ENCODE data around the gene KMT2C.

KMT2C gene

GRCh38 chr7:152115021-152115718 is 320.6 kb downstream of the KMT2C start:
- no peak overlapping the region for H3K4me3 ChIP-seq (ENCODE audit: low read length)
- no peaks in the 10 kb centered on the region for H3K4me1 ChIP-seq (ENCODE audit: insufficient read depth, low read length)
- H3K36me3 ChIP-seq (ENCODE audit: insufficient read depth, low read length) = peaks cover 57% of the 10 kb centered on the region
- H3K9me3 ChIP-seq (ENCODE audit: low read length) = peaks cover 4% of the 10 kb centered on the region
- H2AFZ ChIP-seq (ENCODE audit: low read depth, low read length) = no peak overlapping the region
- no peaks in the 10 kb centered on the region for H3K27me3 ChIP-seq (ENCODE audit: insufficient read depth, low read length)

DNA sequence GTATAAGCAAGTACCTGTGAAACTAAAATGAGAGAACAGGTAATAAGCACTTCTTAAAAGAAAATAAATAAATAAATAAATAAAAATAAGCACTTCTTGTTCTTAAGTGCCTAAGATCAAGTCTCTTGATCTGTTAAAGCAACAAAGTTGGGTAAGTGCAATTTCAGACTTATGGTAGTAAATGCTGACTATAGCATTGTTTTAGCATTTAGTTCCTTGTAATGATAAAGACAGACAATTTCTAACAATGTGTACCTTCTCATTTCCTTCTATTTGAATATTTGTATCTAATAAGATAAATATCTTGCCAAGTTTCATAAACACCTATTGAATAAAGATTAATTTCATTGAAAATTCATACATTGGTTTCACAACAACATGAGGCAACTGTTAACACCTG is 323.0 kb downstream of the KMT2C start:
- Histone ChIP-seq H3K36me3 (ENCODE audit: insufficient read depth, low read length) (peaks cover 46% of the 10 kb centered on the region), H3K27me3 (ENCODE audit: insufficient read depth, low read length) (no peaks in the 10 kb centered on the region), H2AFZ (ENCODE audit: low read depth, low read length) (no peak overlapping the region), H3K4me3 (ENCODE audit: low read length) (no peak overlapping the region), H3K9me3 (ENCODE audit: low read length) (peaks cover 4% of the 10 kb centered on the region), H3K4me1 (ENCODE audit: insufficient read depth, low read length) (no peaks in the 10 kb centered on the region)

- H3K9me3 ChIP-seq (ENCODE audit: low read length) = no peaks in the 10 kb centered on the region
- no peak overlapping the region for H3K4me3 ChIP-seq (ENCODE audit: low read length)
- no peak overlapping the region for H2AFZ ChIP-seq (ENCODE audit: low read depth, low read length)
- peaks cover 32% of the 10 kb centered on the region for H3K36me3 ChIP-seq (ENCODE audit: insufficient read depth, low read length)
- H3K27me3 ChIP-seq (ENCODE audit: insufficient read depth, low read length) = no peaks in the 10 kb centered on the region
- no peaks in the 10 kb centered on the region for H3K4me1 ChIP-seq (ENCODE audit: insufficient read depth, low read length)
Measured at GRCh38 chr7:152108359-152108758, 327.4 kb downstream of the KMT2C start.

- Histone ChIP-seq H3K36me3 (ENCODE audit: insufficient read depth, low read length) (peaks cover 32% of the 10 kb centered on the region), H3K4me1 (ENCODE audit: insufficient read depth, low read length) (no peaks in the 10 kb centered on the region), H3K9me3 (ENCODE audit: low read length) (no peaks in the 10 kb centered on the region), H3K27me3 (ENCODE audit: insufficient read depth, low read length) (no peaks in the 10 kb centered on the region), H2AFZ (ENCODE audit: low read depth, low read length) (no peak overlapping the region), H3K4me3 (ENCODE audit: low read length) (no peak overlapping the region)
Measured at GRCh38 chr7:152107945-152108344, 327.9 kb downstream of the KMT2C start.

DNA sequence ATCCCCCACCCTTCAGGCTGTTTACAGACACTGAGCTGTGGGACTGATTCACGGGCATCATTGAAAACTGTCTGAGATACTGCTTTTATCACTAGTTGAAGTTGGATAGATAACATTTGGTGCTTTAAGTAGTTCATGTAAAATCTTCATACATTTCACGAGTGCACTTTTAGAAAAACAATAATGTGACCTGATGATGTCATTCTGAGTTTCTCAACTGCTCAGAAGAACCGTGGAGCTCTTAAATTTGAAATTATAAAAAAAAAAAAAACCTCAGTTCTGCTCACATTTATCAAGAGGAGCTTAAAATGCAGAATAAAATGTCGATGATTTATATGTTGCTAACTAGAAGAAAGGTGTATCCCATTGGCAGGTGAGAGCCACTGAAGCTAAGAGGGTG is 328.8 kb downstream of the KMT2C start:
- peaks cover 36% of the 10 kb centered on the region for H3K36me3 ChIP-seq (ENCODE audit: insufficient read depth, low read length)
- no peaks in the 10 kb centered on the region for H3K4me1 ChIP-seq (ENCODE audit: insufficient read depth, low read length)
- H3K9me3 ChIP-seq (ENCODE audit: low read length) = no peaks in the 10 kb centered on the region
- no peaks in the 10 kb centered on the region for H3K27me3 ChIP-seq (ENCODE audit: insufficient read depth, low read length)
- no peak overlapping the region for H2AFZ ChIP-seq (ENCODE audit: low read depth, low read length)
- no peak overlapping the region for H3K4me3 ChIP-seq (ENCODE audit: low read length)

DNA sequence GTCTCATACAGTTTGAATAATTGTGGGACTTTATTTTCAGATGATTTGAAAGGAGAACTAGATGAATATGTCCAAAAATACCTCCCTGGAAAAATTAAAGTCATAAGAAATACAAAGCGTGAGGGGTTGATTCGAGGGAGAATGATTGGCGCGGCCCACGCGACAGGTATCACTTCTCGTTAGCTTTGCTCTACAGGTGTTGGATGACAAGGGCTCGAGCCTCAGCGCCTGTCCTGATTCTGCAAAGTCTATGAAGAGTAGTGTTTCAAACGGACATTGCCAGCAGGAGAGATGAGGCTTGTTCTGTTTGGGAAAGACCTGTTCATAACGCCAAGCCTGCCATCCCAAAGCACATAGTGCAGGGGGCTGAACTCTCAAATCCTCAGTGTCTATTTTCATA is 330.6 kb downstream of the KMT2C start:
- H3K36me3 ChIP-seq (ENCODE audit: insufficient read depth, low read length) = peaks cover 34% of the 10 kb centered on the region

GRCh38 chr7:152103691-152104090 is 332.1 kb downstream of the KMT2C start:
- Histone ChIP-seq H2AFZ (ENCODE audit: low read depth, low read length) (no peak overlapping the region), H3K27me3 (ENCODE audit: insufficient read depth, low read length) (no peaks in the 10 kb centered on the region), H3K9me3 (ENCODE audit: low read length) (no peaks in the 10 kb centered on the region), H3K36me3 (ENCODE audit: insufficient read depth, low read length) (peaks cover 30% of the 10 kb centered on the region), H3K4me1 (ENCODE audit: insufficient read depth, low read length) (no peaks in the 10 kb centered on the region), H3K4me3 (ENCODE audit: low read length) (no peak overlapping the region)

More for the DNA sequence above, 330.6 kb downstream of the KMT2C start:
- H2AFZ ChIP-seq (ENCODE audit: low read depth, low read length) = no peak overlapping the region
- H3K9me3 ChIP-seq (ENCODE audit: low read length) = no peaks in the 10 kb centered on the region
- no peaks in the 10 kb centered on the region for H3K4me1 ChIP-seq (ENCODE audit: insufficient read depth, low read length)
- no peak overlapping the region for H3K4me3 ChIP-seq (ENCODE audit: low read length)
- H3K27me3 ChIP-seq (ENCODE audit: insufficient read depth, low read length) = no peaks in the 10 kb centered on the region

- Histone ChIP-seq H3K4me3 (ENCODE audit: low read length) (no peak overlapping the region), H3K27me3 (ENCODE audit: insufficient read depth, low read length) (no peaks in the 10 kb centered on the region), H3K4me1 (ENCODE audit: insufficient read depth, low read length) (no peaks in the 10 kb centered on the region), H3K9me3 (ENCODE audit: low read length) (no peaks in the 10 kb centered on the region), H3K36me3 (ENCODE audit: insufficient read depth, low read length) (peaks cover 25% of the 10 kb centered on the region), H2AFZ (ENCODE audit: low read depth, low read length) (no peak overlapping the region)
Measured at GRCh38 chr7:152103066-152103465, 332.7 kb downstream of the KMT2C start.

DNA sequence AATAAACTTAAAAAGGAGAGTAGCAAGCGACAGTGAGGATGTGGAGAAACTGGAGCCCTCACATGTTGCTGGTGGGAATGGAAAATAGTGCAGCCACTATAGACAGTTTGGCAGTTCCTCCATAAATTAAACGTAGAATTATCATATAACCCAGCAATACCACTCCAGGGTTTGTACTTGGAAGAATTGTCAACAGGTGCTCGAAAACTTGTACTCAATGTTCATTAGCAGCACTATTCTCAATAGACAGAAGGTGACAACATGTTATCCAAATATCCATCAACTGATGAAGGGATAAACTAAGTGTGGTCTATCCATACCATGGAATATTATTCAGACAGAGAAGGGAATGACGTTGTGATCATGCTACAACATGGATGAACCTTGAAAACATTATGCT is 338.5 kb downstream of the KMT2C start:
- Histone ChIP-seq H3K36me3 (ENCODE audit: insufficient read depth, low read length) (peaks cover 6% of the 10 kb centered on the region), H2AFZ (ENCODE audit: low read depth, low read length) (no peak overlapping the region), H3K27me3 (ENCODE audit: insufficient read depth, low read length) (no peaks in the 10 kb centered on the region), H3K4me1 (ENCODE audit: insufficient read depth, low read length) (no peaks in the 10 kb centered on the region), H3K4me3 (ENCODE audit: low read length) (no peak overlapping the region), H3K9me3 (ENCODE audit: low read length) (no peaks in the 10 kb centered on the region)

DNA sequence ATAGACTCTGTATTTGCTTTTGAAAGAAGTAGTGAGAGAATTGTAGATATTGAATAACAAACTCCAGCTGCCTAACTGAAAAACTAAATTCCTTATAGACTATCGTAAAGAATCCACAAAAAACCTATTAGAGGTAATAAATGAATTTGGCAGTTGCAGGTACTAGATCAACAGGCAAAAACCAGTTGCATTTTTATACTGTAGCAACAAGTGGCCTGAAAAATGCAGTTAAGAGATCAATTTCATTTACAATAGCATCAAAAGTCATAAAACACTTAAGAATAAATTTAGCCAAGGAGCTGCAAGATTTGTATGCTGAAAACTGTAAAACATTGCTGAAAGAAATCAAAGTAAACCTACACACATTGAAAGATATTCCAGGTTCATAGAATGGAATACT is 340.0 kb downstream of the KMT2C start:
- Histone ChIP-seq H3K9me3 (ENCODE audit: low read length) (no peaks in the 10 kb centered on the region), H3K36me3 (ENCODE audit: insufficient read depth, low read length) (peaks cover 4% of the 10 kb centered on the region), H2AFZ (ENCODE audit: low read depth, low read length) (no peak overlapping the region), H3K4me1 (ENCODE audit: insufficient read depth, low read length) (no peaks in the 10 kb centered on the region), H3K27me3 (ENCODE audit: insufficient read depth, low read length) (no peaks in the 10 kb centered on the region), H3K4me3 (ENCODE audit: low read length) (no peak overlapping the region)

DNA sequence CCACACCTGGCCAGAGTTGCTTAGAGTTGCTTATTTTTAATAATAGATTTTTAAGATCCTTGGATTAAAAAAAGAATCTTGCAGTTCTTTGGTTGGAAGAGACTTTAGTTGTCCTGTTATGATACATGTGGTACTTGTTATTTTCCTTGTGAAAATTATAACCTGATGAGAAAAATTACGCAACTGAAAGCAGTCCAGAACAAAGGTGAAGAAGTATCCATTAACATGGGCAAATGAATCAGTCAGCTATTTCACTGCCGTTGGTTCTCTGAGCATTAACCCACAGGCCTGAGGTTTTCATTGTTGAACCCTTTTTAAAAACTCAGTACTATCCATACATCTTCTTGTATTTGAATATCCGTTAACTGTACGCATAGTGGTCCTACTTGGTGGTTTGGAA is 342.1 kb downstream of the KMT2C start:
- Histone ChIP-seq H3K4me3 (ENCODE audit: low read length) (no peak overlapping the region), H3K27me3 (ENCODE audit: insufficient read depth, low read length) (no peaks in the 10 kb centered on the region), H2AFZ (ENCODE audit: low read depth, low read length) (no peak overlapping the region), H3K9me3 (ENCODE audit: low read length) (peaks cover 7% of the 10 kb centered on the region), H3K4me1 (ENCODE audit: insufficient read depth, low read length) (no peaks in the 10 kb centered on the region), H3K36me3 (ENCODE audit: insufficient read depth, low read length) (peaks cover 3% of the 10 kb centered on the region)

DNA sequence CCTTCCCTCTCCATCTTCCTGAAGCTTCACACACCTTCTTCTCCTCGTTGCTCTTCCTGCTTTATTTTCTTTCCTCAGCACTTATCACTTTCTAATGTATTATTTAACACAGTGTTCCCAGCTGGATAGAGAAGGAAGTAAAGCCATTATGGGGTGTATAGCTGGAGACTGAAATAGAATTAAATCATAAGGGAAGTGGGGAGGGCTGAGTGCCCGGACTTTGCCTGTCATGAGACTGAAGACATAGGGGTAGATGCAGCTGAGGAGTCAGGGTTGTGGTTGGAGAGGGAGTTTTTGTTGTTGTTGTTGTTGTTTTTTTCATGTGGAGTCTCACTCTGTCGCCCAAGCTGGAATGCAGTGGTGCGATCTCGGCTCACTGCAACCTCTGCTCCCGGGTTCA is 345.1 kb downstream of the KMT2C start:
- Histone ChIP-seq H3K36me3 (ENCODE audit: insufficient read depth, low read length) (no peaks in the 10 kb centered on the region), H3K27me3 (ENCODE audit: insufficient read depth, low read length) (no peaks in the 10 kb centered on the region), H3K4me3 (ENCODE audit: low read length) (no peak overlapping the region), H2AFZ (ENCODE audit: low read depth, low read length) (no peak overlapping the region), H3K9me3 (ENCODE audit: low read length) (peaks cover 8% of the 10 kb centered on the region), H3K4me1 (ENCODE audit: insufficient read depth, low read length) (no peaks in the 10 kb centered on the region)

GRCh38 chr7:152089183-152089582 is 346.6 kb downstream of the KMT2C start:
- Histone ChIP-seq H3K4me1 (ENCODE audit: insufficient read depth, low read length) (no peaks in the 10 kb centered on the region), H2AFZ (ENCODE audit: low read depth, low read length) (no peak overlapping the region), H3K4me3 (ENCODE audit: low read length) (no peak overlapping the region), H3K36me3 (ENCODE audit: insufficient read depth, low read length) (no peaks in the 10 kb centered on the region), H3K27me3 (ENCODE audit: insufficient read depth, low read length) (no peaks in the 10 kb centered on the region), H3K9me3 (ENCODE audit: low read length) (peaks cover 8% of the 10 kb centered on the region)

GRCh38 chr7:152086513-152086912 is 349.3 kb downstream of the KMT2C start:
- no peak overlapping the region for H2AFZ ChIP-seq (ENCODE audit: low read depth, low read length)
- H3K4me3 ChIP-seq (ENCODE audit: low read length) = no peak overlapping the region
- no peaks in the 10 kb centered on the region for H3K27me3 ChIP-seq (ENCODE audit: insufficient read depth, low read length)
- no peaks in the 10 kb centered on the region for H3K36me3 ChIP-seq (ENCODE audit: insufficient read depth, low read length)
- H3K9me3 ChIP-seq (ENCODE audit: low read length) = peaks cover 8% of the 10 kb centered on the region
- peaks cover under 1% of the 10 kb centered on the region for H3K4me1 ChIP-seq (ENCODE audit: insufficient read depth, low read length)

Data from neuron (in vitro differentiated cells).